ENCODE results near the gene NXNL1. TPM values are rescaled to one million over a fixed set of nuclear protein-coding genes. Genes with fewer than 3 reads are reported as not detected.
"Not testable (repeated sequence)": the region's sequence is repeated elsewhere in the genome, so short reads cannot be mapped to it uniquely, and the experiment has no call there.

The NXNL1 gene
- total RNA-seq, 1 donor from 2014 or later: not detected

DNA sequence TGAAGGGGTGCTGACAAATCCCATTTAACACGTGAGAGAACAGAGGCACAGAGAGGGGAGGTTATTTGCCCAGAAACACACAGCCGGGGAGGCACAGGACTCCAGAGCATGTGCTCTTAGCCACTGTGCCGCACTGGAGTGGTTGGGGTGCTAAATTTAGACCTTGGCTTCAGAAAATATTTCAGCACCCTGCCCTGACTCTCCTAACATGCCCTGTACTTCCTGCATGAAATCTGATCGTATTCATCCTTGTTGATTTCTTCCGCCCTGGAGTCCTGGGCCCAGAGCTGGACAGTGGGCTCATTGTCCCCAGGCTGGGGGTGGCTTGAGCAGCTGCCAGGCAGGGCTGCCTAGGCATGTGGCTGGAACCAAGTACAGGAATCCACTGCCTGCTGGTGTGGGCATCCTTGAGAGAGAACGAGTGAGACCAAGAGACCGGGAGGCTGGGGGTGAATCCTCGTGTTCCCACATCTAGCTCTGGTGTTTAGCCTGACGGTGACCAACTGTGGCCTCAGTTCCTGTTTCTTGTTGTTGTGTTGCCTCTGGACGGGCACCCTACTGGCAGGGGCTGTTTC lies 14.9 kb upstream of the NXNL1 start:
- Mint-ChIP-seq H3K36me3 (ENCODE audit: low read depth) (no peaks in the 10 kb centered on the region), H3K4me1 (ENCODE audit: low read depth) (peaks cover 41% of the 10 kb centered on the region), H3K27me3 (ENCODE audit: low read depth) (no peaks in the 10 kb centered on the region), H3K27ac (ENCODE audit: unreplicated experiment) (peak overlapping the region; percentile 92), H3K4me3 (ENCODE audit: unreplicated experiment) (no peak overlapping the region), H3K9me3 (ENCODE audit: low read depth) (no peaks in the 10 kb centered on the region)
- DNase-seq (ENCODE audit: low spot score): no peak
- TF ChIP-seq, protein P1, sequence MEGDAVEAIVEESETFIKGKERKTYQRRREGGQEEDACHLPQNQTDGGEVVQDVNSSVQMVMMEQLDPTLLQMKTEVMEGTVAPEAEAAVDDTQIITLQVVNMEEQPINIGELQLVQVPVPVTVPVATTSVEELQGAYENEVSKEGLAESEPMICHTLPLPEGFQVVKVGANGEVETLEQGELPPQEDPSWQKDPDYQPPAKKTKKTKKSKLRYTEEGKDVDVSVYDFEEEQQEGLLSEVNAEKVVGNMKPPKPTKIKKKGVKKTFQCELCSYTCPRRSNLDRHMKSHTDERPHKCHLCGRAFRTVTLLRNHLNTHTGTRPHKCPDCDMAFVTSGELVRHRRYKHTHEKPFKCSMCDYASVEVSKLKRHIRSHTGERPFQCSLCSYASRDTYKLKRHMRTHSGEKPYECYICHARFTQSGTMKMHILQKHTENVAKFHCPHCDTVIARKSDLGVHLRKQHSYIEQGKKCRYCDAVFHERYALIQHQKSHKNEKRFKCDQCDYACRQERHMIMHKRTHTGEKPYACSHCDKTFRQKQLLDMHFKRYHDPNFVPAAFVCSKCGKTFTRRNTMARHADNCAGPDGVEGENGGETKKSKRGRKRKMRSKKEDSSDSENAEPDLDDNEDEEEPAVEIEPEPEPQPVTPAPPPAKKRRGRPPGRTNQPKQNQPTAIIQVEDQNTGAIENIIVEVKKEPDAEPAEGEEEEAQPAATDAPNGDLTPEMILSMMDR (IDR thresholded peaks at IDR 0.05): no peak

DNA sequence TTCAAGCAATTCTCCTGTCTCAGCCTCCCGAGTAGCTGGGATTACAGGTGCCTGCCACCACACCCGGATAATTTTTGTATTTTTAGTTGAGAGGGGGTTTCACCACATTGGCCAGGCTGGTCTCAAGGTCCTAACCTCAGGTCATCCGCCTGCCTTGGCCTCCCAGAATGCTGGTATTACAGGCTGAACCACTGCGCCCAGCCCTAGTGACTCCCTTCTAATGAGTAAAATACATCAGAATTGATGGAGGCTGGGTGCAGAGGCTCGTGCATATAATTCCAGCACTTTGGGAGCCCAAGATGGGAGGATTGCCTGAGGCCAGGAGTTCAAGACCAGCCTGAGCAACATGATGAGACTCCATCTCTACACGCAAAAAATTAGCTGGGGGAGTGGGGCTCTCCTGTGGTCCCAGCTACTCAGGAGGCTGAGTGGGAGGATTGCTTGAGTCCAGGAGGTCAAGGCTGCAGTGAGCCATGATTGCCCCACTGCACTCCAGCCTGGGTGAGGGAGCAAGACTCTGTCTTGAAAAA lies 14.3 kb upstream of the NXNL1 start:
- not testable (repeated sequence) for H3K27me3 Mint-ChIP-seq (ENCODE audit: low read depth); H3K4me3 Mint-ChIP-seq (ENCODE audit: unreplicated experiment); H3K36me3 Mint-ChIP-seq (ENCODE audit: low read depth); H3K9me3 Mint-ChIP-seq (ENCODE audit: low read depth); DNase-seq (ENCODE audit: low spot score)
- H3K27ac Mint-ChIP-seq (ENCODE audit: unreplicated experiment): peak overlapping the region; percentile 51
- H3K4me1 Mint-ChIP-seq (ENCODE audit: low read depth): peaks cover 41% of the 10 kb centered on the region

DNA sequence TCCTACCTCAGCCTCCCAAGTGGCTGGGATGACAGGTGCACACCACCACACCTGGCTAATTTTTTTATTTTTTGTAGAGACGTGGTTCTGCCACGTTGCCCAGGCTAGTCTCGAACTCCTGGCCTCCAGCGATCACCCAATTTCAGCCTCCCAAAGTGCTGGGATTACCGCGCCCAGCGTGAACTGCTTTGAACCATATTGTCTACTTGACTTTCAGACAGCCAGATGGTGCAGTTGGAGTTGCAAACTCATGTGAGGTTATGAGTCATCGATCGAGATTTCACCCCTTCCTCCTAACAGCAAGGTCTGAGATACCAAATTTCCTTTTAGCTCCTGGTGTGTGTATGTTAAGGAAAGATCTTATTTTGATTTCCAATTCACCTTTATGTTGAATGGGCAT lies 12.3 kb upstream of the NXNL1 start:
- Mint-ChIP-seq H3K36me3 (ENCODE audit: low read depth) (no peaks in the 10 kb centered on the region), H3K27ac (ENCODE audit: unreplicated experiment) (no peak overlapping the region), H3K27me3 (ENCODE audit: low read depth) (no peaks in the 10 kb centered on the region), H3K9me3 (ENCODE audit: low read depth) (no peaks in the 10 kb centered on the region), H3K4me1 (ENCODE audit: low read depth) (peaks cover 40% of the 10 kb centered on the region), H3K4me3 (ENCODE audit: unreplicated experiment) (peak overlapping the region; percentile 3)
- TF ChIP-seq, protein P1 (IDR thresholded peaks at IDR 0.05): peak; percentile 14
- no peak for DNase-seq (ENCODE audit: low spot score)

DNA sequence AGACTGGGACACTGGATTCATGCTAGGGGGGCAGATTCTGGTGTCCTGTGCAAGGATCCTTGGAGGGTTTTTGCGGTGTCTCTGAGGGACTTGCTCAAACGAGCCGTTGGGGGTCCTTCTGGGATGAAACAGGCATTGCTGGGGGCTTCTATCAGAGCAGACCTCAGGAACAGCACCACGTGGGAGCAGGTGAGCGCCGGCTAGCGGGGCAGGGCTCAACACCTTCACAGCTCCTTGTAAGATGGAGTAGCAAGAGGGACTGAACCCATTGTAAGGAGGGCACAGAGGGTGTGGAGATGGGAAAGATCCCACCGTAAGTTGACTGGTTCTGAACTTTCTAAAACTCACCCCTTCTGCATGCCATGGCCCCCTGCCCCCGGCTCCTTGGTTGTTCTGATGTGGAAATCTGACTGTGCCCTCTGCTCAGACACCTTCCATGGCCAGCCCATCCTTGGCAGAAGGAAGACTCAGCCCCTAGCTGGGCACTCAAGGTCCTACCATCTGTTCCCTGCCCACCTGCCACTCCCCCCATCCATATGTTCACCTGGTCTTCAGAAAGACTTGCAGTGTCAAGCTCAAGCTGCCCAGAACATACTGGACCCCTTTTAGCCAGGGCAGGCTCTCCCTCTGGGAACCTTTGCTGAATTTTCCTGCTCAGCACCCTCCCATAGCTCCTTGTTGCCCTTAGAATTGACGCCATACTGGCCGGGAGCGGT lies 10.8 kb upstream of the NXNL1 start:
- no peaks in the 10 kb centered on the region for H3K9me3 Mint-ChIP-seq (ENCODE audit: low read depth)
- H3K27ac Mint-ChIP-seq (ENCODE audit: unreplicated experiment): peak overlapping the region; percentile 0
- peak overlapping the region; percentile 82 for H3K4me3 Mint-ChIP-seq (ENCODE audit: unreplicated experiment)
- peaks cover 37% of the 10 kb centered on the region for H3K4me1 Mint-ChIP-seq (ENCODE audit: low read depth)
- no peaks in the 10 kb centered on the region for H3K27me3 Mint-ChIP-seq (ENCODE audit: low read depth)
- TF ChIP-seq, protein P1 (IDR thresholded peaks at IDR 0.05): no peak
- DNase-seq (ENCODE audit: low spot score): no peak
- no peaks in the 10 kb centered on the region for H3K36me3 Mint-ChIP-seq (ENCODE audit: low read depth)

DNA sequence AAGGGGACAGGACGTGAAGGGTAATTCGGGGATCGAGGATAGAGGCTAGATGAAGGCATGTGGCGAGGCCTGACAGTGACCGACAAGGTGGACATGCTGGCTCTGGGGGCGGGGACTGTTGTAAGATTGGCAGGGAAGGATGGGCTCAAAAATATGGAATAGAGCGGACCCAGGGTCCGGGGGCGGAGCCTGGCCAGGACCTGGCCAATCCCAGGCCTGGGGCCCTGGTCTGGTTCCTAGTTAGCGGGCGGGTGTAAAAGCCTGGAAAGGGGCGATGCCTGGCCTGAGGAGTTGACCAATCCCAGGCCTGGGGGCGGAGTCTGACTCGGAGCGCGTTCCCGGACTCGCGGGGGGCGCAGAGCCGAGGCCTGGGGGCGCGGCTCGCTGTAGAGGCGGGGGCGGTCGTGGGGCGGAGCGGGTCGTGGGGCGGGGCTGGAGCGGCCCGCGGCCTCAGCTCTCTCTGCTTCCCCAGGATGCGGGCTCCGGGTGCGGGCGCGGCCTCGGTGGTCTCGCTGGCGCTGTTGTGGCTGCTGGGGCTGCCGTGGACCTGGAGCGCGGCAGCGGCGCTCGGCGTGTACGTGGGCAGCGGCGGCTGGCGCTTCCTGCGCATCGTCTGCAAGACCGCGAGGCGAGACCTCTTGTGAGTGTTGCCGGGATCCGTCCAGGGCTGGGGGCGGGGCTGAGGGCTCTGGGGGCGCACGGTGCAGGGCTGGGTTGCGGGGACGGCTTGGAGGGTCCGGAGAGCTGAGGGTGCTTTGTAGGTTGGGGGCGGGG lies 9.5 kb upstream of the NXNL1 start, which contains the start of gene SLC27A1:
SLC27A1 (plus strand) TSS at position 457 of the 774 bp plus-strand sequence; CDS start at position 474, 17 bp downstream.
- Mint-ChIP-seq H3K36me3 (ENCODE audit: low read depth) (no peaks in the 10 kb centered on the region), H3K4me1 (ENCODE audit: low read depth) (peaks cover 30% of the 10 kb centered on the region), H3K9me3 (ENCODE audit: low read depth) (no peaks in the 10 kb centered on the region), H3K4me3 (ENCODE audit: unreplicated experiment) (peak within 1 kb of the TSS; percentile 82), H3K27me3 (ENCODE audit: low read depth) (no peaks in the 10 kb centered on the region), H3K27ac (ENCODE audit: unreplicated experiment) (peak within 1 kb of the TSS; percentile 84)
- DNase-seq (ENCODE audit: low spot score): peak; percentile 99
- TF ChIP-seq, protein P1 (IDR thresholded peaks at IDR 0.05): peak; percentile 27
